LNCaP clone FGC (cell line): ENCODE data around the gene SPARCL1.

Experiments used
- DNase-seq: peaks from one replicate; pipeline ENCODE4 v3.0.0-alpha.2; 2011; ENCODE audit warnings: low read depth
- H3K4me3 ChIP-seq: 2 replicates; pipeline ENCODE4 v1.5.1; 2011; ENCODE audit warnings: mild to moderate bottlenecking, low read depth, low read length, control low read depth
- TF ChIP-seq, protein P1 (sequence below): IDR thresholded peaks from 2 replicates; pipeline ENCODE4 v1.5.1; 2012; ENCODE audit warnings: mild to moderate bottlenecking; ENCODE audit not compliant: control insufficient read depth, insufficient read depth; ENCODE audit errors: extremely low read depth

The SPARCL1 gene

DNA sequence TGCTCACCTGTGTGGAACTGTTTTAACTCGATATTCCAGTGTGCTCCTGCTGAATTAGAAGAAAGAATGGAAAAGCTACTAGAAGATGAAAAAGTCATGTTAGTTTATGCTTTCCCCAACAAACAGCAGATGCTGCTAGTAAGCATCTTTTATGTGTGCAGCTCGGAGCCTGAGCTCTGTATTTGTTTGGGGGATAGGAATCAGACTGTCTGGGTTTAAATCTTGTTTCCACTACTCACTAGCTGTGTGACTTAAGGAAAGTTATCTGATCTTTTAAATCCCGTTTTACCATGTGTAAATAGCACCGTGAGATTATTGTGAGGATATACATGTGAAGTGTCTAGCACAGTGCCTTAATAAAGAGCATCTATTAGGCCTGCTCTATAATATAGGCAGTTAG is 24.0 kb upstream of the SPARCL1 start:
- TF ChIP-seq, protein P1, sequence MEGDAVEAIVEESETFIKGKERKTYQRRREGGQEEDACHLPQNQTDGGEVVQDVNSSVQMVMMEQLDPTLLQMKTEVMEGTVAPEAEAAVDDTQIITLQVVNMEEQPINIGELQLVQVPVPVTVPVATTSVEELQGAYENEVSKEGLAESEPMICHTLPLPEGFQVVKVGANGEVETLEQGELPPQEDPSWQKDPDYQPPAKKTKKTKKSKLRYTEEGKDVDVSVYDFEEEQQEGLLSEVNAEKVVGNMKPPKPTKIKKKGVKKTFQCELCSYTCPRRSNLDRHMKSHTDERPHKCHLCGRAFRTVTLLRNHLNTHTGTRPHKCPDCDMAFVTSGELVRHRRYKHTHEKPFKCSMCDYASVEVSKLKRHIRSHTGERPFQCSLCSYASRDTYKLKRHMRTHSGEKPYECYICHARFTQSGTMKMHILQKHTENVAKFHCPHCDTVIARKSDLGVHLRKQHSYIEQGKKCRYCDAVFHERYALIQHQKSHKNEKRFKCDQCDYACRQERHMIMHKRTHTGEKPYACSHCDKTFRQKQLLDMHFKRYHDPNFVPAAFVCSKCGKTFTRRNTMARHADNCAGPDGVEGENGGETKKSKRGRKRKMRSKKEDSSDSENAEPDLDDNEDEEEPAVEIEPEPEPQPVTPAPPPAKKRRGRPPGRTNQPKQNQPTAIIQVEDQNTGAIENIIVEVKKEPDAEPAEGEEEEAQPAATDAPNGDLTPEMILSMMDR, result no peak
- no peak overlapping the region for H3K4me3 ChIP-seq
- no peak for DNase-seq

DNA sequence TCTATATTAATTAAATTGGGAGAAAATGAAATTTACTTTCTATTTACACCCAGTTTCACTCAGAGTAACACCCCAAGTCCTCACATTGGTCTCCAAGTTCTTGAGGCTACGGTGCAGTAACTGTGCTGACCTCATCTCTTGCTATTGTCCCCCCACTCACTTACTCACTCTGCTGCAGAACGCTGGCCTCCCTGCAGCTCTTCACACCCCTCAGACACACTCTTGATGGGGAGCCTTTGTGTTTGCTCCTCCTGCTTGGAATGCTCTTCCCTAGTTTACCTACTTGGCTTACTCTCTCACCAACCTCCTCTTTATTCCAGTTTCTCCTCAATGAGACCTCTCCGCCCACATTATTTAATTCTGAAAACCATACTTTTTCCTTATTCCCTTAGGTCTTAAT is 22.2 kb upstream of the SPARCL1 start:
- H3K4me3 ChIP-seq, result no peak overlapping the region
- DNase-seq, result no peak
- TF ChIP-seq, protein P1, result no peak

DNA sequence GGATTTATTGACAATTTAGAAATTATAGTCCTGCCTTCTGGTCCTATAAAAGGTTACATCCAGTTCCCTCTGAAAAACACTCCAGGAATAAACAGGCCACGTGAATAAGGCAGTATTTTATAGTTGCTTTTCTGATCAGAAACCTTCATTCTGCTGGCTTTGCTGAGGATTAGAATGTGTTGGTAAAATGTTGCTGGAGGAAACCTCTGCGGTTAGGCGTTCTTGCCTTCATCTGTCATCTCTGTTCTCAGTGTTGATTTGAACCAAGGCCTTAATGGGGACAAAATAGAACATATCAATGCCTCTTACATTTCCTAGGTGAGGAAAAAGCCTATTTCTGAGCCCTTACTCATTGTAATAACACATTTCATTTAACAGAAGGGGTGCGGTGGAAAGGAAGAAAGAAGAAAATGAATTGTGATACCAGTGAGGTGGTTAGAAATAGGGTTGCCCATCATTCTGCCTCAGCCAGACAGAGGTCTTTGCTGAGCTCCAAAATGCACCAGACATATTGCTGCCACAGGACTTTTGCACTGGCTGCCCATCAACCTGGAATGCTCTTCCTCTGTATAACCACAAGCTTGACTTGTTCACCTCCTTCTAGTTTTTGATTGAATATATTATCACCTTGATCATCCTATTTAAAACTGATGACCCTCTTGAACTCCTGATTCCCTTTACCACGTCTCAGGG is 18.0 kb upstream of the SPARCL1 start:
- TF ChIP-seq, protein P1, result no peak
- no peak overlapping the region for H3K4me3 ChIP-seq
- no peak for DNase-seq

DNA sequence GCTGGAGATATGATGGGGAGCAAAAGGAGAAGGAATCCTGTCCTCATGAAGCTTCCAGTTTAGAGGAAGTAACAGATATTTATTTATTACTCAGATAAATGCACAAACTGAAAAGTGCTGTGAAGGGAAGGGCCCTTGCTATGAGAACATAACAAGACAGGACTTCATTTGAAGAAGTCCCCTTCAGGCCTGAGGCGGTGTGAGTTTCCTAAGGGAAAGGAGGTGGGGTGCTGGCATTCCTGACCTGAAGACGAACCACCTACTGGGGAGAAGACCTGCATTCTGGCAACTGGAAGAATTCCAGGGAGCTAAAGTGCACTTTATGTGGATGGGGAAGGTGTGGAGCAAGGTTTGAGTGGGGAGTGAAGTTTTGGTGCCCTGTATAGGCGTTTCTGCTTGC is 15.9 kb upstream of the SPARCL1 start:
- no peak overlapping the region for H3K4me3 ChIP-seq
- DNase-seq, result no peak
- TF ChIP-seq, protein P1, result no peak

DNA sequence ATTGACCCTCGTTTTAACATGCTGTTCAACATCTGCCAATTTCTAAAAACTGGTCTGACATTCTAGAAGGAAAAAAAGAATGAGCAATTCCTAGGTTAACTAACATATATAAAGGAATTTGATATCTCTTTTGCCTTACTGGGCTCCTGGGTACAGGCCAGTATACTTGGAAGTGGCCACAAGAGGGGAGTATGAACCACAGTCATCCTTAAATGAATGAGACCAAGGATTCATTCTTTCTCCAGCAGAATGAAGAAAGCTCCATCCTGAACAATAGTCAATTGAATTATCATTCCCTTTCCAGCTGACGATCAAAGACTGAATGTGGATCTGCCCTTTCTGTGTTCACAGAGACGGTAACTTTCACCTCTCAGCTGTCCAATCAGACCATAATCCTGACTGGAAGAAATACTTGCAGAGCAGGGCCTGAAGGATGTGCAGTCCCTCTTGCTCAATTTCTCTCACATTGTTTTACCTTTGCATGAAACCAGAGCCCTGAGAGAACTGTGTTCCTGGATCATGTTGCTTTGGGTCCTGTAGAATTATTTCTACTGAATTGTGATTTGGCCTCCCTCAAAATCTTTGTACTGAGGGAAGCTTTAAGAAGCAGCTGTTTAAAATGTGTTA is 14.8 kb upstream of the SPARCL1 start:
- DNase-seq, result no peak
- TF ChIP-seq, protein P1, result peak; percentile 64
- no peak overlapping the region for H3K4me3 ChIP-seq

DNA sequence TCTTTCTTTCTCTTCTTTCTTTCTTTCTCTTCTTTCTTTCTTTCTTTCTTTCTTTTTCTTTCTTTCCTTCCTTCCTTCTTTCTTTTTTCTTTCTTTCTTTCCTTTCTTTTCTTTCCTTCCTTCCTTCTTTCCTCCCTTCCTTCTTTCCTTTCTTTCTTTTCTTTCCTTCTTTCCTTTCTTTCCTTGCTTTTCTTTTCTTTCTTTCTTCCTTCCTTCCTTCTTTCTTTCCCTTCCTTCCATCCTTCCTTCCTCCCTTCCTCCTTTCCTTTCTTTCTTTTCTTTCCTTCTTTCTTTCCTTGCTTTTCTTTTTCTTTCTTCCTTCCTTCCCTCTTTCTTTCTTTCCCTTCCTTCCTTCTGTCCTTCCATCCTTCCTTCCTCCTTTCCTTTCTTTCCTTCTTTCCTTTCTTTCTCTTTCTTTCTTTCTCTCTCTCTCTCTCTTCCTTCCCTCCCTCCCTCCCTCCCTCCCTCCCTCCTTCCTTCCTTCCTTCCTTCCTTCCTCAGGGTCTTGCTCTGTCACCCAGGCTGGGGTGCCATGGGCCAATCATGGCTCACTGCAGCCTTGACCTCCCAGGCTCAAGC is 13.6 kb upstream of the SPARCL1 start:
- TF ChIP-seq, protein P1, result no peak
- no peak for DNase-seq

More for the DNA sequence above, 13.6 kb upstream of the SPARCL1 start:
- H3K4me3 ChIP-seq, result no peak overlapping the region
